ENCODE data around the gene GDF7. TPM values are rescaled to one million over a fixed set of nuclear protein-coding genes. Genes with fewer than 3 reads are reported as not detected.

The GDF7 gene
- total RNA-seq, 1 experiment from 2014 or later = 0.02 TPM

DNA sequence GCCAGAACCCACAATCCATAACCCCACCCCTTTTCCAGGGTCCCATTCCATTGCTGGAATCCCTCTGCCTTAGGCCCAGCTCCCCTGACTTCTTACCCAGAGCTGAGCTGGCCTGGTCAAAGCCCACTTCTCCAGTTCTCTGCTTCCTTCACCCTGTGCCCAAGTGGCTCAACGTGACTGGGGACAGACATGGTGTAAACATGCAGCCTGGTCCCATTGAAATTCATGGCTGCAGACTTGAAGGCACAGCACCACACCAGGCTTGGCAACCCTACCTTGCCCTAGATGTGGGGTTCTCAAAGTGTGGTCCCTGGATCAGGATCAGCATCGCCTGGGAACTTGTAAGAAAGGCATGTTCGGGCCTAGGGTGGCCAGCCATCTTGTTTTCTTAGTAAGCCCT is 19.7 kb upstream of the GDF7 start:
- peaks cover 37% of the 10 kb centered on the region for H3K4me1 ChIP-seq
- no peak overlapping the region for H3K4me3 ChIP-seq
- H3K27ac ChIP-seq = peak overlapping the region; percentile 78
- no peaks in the 10 kb centered on the region for H3K36me3 ChIP-seq
- no peaks in the 10 kb centered on the region for H3K9me3 ChIP-seq (replicated peaks)
- no peaks in the 10 kb centered on the region for H3K27me3 ChIP-seq
- no peak for DNase-seq

GRCh38 chr2:20647738-20648137 is 19.2 kb upstream of the GDF7 start:
- Histone ChIP-seq H3K36me3 (no peaks in the 10 kb centered on the region), H3K4me1 (peaks cover 37% of the 10 kb centered on the region), H3K27ac (peak overlapping the region; percentile 78), H3K4me3 (peak overlapping the region; percentile 7; the same call in 1 of the 2 replicates), H3K9me3 (replicated peaks) (no peaks in the 10 kb centered on the region), H3K27me3 (no peaks in the 10 kb centered on the region)
- peak; percentile 93 to 96 for DNase-seq

DNA sequence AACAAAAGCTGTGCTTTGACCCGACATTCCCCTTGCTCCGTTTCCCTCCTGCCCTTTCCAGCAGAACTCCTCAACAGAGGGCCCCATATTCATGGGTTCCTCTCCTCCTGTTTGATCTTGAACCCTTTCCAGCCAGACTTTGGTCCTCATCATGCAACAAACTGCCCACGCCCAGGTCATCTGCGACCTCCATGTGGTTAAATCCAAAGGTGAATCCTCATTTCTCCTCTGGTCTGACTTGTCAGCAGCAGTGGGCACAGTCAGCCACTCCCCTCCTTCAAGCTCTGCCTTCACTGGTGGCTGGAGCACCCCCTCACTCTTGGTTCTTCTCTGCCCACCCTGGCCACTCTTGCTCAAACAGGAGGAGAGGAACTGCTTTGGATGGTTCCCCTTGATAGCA is 18.7 kb upstream of the GDF7 start:
- peaks cover 38% of the 10 kb centered on the region for H3K4me1 ChIP-seq
- H3K9me3 ChIP-seq (replicated peaks) = no peaks in the 10 kb centered on the region
- H3K4me3 ChIP-seq = peak overlapping the region; percentile 7; the same call in 1 of the 2 replicates
- H3K27ac ChIP-seq = peak overlapping the region; percentile 78
- H3K27me3 ChIP-seq = no peaks in the 10 kb centered on the region
- DNase-seq = no peak
- H3K36me3 ChIP-seq = no peaks in the 10 kb centered on the region

DNA sequence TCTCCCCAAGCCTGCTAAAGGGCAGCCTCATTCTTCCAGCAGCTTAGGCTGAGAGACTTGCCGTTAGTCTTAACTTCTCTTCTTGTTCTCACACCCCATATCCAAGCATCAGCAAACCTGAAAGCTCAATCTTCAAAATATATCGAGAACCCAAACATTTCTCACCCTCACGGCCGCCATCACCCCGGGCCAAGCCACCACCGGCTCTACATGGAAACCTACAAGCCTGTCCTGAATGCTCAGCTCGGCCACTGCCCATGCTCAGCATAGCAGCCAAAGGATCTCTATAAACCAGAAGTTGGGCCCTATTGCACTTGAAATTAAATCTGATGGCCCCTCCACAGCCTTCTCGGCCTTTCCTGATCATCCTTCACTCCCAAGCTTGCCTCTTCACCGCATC is 18.1 kb upstream of the GDF7 start:
- Histone ChIP-seq H3K9me3 (replicated peaks) (no peaks in the 10 kb centered on the region), H3K4me3 (no peak overlapping the region), H3K36me3 (no peaks in the 10 kb centered on the region), H3K27ac (peak overlapping the region; percentile 78; the same call in 1 of the 2 replicates), H3K4me1 (peaks cover 45% of the 10 kb centered on the region), H3K27me3 (no peaks in the 10 kb centered on the region)
- no peak for DNase-seq

GRCh38 chr2:20649576-20649975 is 17.4 kb upstream of the GDF7 start:
- no peaks in the 10 kb centered on the region for H3K27me3 ChIP-seq
- no peak overlapping the region for H3K4me3 ChIP-seq
- no peaks in the 10 kb centered on the region for H3K9me3 ChIP-seq (replicated peaks)
- peaks cover 47% of the 10 kb centered on the region for H3K4me1 ChIP-seq
- no peaks in the 10 kb centered on the region for H3K36me3 ChIP-seq
- no peak overlapping the region for H3K27ac ChIP-seq
- no peak for DNase-seq

GRCh38 chr2:20649976-20650375 is 17.0 kb upstream of the GDF7 start:
- DNase-seq = no peak
- no peak overlapping the region for H3K27ac ChIP-seq
- peaks cover 47% of the 10 kb centered on the region for H3K4me1 ChIP-seq
- H3K27me3 ChIP-seq = no peaks in the 10 kb centered on the region
- H3K9me3 ChIP-seq (replicated peaks) = no peaks in the 10 kb centered on the region
- peak overlapping the region; percentile 83 for H3K4me3 ChIP-seq
- H3K36me3 ChIP-seq = no peaks in the 10 kb centered on the region

- H3K27ac ChIP-seq = peak overlapping the region; percentile 48; the same call in 1 of the 2 replicates
- H3K36me3 ChIP-seq = no peaks in the 10 kb centered on the region
- H3K4me1 ChIP-seq = peaks cover 47% of the 10 kb centered on the region
- H3K4me3 ChIP-seq = peak overlapping the region; percentile 83
- peak in 1 of 2 experiments; percentile 38 for DNase-seq
- H3K27me3 ChIP-seq = no peaks in the 10 kb centered on the region
- H3K9me3 ChIP-seq (replicated peaks) = no peaks in the 10 kb centered on the region
Measured at GRCh38 chr2:20650393-20650876, 16.5 kb upstream of the GDF7 start.

- no peaks in the 10 kb centered on the region for H3K27me3 ChIP-seq
- DNase-seq = peak; percentile 77 to 90
- peak within 1 kb of the TSS; percentile 83 for H3K4me3 ChIP-seq
- no peaks in the 10 kb centered on the region for H3K9me3 ChIP-seq (replicated peaks)
- H3K36me3 ChIP-seq = no peaks in the 10 kb centered on the region
- peaks cover 47% of the 10 kb centered on the region for H3K4me1 ChIP-seq
- peak within 1 kb of the TSS; percentile 48; the same call in 1 of the 2 replicates for H3K27ac ChIP-seq
Measured at GRCh38 chr2:20650877-20651730, 15.8 kb upstream of the GDF7 start, which contains the start of gene HS1BP3. TSS of gene HS1BP3 (minus strand) at chr2:20651098. CDS start at chr2:20651063, 35 bp downstream.

GRCh38 chr2:20651731-20652099 is 15.2 kb upstream of the GDF7 start:
- Histone ChIP-seq H3K4me1 (peaks cover 46% of the 10 kb centered on the region), H3K9me3 (replicated peaks) (no peaks in the 10 kb centered on the region), H3K36me3 (no peaks in the 10 kb centered on the region), H3K27ac (peak overlapping the region; percentile 48; the same call in 1 of the 2 replicates), H3K27me3 (no peaks in the 10 kb centered on the region), H3K4me3 (peak overlapping the region; percentile 83)
- DNase-seq = no peak

DNA sequence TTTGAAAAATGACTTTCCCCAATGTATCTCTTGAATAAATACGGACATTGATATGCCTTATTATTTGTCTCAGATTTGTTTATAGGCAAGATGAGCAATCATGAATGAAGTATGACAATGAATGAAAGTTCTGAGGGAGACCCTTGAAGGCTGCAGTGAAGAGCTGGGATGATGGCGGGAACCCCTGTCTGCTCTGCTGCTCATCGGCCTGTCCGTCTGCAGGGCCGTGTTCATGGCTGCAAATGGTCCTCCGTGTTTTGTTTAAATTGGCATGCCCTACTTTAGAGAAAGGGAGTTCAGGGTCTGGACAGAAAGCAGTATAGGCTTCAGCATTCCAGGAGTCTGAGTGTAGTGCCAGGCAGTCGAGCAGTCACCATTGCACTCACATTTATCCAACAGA is 14.8 kb upstream of the GDF7 start:
- no peak for DNase-seq
- Histone ChIP-seq H3K27ac (no peak overlapping the region), H3K4me3 (no peak overlapping the region), H3K27me3 (no peaks in the 10 kb centered on the region), H3K9me3 (replicated peaks) (no peaks in the 10 kb centered on the region), H3K4me1 (peaks cover 42% of the 10 kb centered on the region), H3K36me3 (no peaks in the 10 kb centered on the region)

DNA sequence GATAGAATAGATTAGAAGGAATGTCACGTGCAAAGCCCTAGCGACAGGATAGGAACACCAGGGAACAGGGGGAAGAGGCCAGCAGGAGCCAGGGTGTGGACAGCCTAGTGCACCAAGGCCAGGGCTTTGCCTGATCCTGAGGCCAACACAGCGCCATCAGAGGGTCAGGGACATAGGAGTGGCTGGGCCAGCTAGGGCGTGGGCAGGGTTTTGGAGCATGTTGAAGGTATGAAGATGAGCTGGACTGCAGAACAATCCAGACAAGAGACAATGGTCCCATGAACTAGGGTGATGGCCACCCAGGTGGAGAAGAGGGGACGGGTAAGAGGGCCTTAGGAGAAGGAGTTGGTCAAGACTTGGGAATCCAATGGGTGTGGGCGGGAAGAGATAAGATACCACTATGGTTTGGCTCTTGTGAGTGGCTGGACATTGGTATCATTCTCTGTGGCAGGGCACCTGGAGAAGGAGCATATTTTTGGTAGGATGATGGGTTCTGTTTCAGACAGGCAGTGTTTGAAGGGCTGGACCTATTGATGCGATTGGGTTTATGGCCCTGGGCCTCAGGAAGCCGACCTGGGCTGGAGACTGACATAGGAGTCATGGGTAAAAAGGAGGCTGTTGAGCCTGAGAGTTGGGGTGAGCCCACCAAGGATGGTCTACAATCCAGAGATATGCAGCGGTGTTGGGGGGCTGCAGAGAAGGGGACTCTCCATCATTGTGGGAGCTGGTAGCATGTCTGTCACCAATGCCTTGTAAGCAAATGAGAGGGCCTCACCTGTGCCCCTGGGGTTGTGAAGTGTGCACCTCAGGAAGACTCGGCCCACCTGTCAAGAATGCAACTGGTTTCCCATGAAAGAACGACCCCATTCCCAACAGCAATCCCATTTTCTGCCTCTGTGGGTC is 14.0 kb upstream of the GDF7 start:
- Histone ChIP-seq H3K4me1 (peaks cover 38% of the 10 kb centered on the region), H3K27ac (peak overlapping the region; percentile 28; the same call in 1 of the 2 replicates), H3K4me3 (no peak overlapping the region), H3K27me3 (no peaks in the 10 kb centered on the region), H3K9me3 (replicated peaks) (no peaks in the 10 kb centered on the region), H3K36me3 (no peaks in the 10 kb centered on the region)
- no peak for DNase-seq

- no peaks in the 10 kb centered on the region for H3K27me3 ChIP-seq
- H3K27ac ChIP-seq = peak overlapping the region; percentile 28; the same call in 1 of the 2 replicates
- H3K4me3 ChIP-seq = no peak overlapping the region
- no peaks in the 10 kb centered on the region for H3K9me3 ChIP-seq (replicated peaks)
- no peaks in the 10 kb centered on the region for H3K36me3 ChIP-seq
- peaks cover 28% of the 10 kb centered on the region for H3K4me1 ChIP-seq
- no peak for DNase-seq
Measured at GRCh38 chr2:20653695-20654534, 13.0 kb upstream of the GDF7 start.

GRCh38 chr2:20654535-20654813 is 12.5 kb upstream of the GDF7 start:
- no peak overlapping the region for H3K27ac ChIP-seq
- H3K4me3 ChIP-seq = no peak overlapping the region
- H3K4me1 ChIP-seq = peaks cover 23% of the 10 kb centered on the region; the same call in 1 of the 2 replicates
- no peaks in the 10 kb centered on the region for H3K27me3 ChIP-seq
- no peak for DNase-seq
- H3K9me3 ChIP-seq (replicated peaks) = no peaks in the 10 kb centered on the region
- H3K36me3 ChIP-seq = no peaks in the 10 kb centered on the region

DNA sequence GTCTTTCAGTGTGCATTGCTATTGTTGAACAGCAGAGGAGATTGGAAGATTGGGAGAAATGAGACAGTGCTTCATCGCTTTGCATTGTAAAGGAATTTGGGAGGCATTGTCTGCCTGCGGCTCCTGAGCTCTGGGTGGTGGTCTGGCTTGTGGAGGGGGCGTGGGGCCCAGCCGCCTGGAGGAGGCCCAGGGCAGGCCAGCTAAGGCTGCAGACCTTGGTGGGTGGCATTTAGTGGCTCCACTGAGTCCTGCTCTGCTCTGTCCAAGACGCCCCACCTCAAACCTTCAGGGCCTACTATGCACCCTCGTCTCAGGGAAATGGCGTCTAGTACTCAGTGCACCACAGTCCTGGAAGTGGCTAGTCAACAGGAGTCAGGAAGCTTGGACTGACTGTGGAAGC is 10.4 kb upstream of the GDF7 start:
- peaks cover 16% of the 10 kb centered on the region; the same call in 1 of the 2 replicates for H3K4me1 ChIP-seq

More for the DNA sequence above, 10.4 kb upstream of the GDF7 start:
- Histone ChIP-seq H3K36me3 (no peaks in the 10 kb centered on the region), H3K9me3 (replicated peaks) (no peaks in the 10 kb centered on the region), H3K27me3 (no peaks in the 10 kb centered on the region), H3K4me3 (no peak overlapping the region), H3K27ac (no peak overlapping the region)
- DNase-seq = no peak
